GF-D8 (cell line): ENCODE results near the gene PCED1B.
"Not testable (repeated sequence)": the region's sequence is repeated elsewhere in the genome, so short reads cannot be mapped to it uniquely, and the experiment has no call there.

Experiments used
- DNase-seq: peaks from one replicate; lab custom pipeline; 2025; lab: John Stamatoyannopoulos, UW

The PCED1B gene, protein sequence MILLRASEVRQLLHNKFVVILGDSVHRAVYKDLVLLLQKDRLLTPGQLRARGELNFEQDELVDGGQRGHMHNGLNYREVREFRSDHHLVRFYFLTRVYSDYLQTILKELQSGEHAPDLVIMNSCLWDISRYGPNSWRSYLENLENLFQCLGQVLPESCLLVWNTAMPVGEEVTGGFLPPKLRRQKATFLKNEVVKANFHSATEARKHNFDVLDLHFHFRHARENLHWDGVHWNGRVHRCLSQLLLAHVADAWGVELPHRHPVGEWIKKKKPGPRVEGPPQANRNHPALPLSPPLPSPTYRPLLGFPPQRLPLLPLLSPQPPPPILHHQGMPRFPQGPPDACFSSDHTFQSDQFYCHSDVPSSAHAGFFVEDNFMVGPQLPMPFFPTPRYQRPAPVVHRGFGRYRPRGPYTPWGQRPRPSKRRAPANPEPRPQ

DNA sequence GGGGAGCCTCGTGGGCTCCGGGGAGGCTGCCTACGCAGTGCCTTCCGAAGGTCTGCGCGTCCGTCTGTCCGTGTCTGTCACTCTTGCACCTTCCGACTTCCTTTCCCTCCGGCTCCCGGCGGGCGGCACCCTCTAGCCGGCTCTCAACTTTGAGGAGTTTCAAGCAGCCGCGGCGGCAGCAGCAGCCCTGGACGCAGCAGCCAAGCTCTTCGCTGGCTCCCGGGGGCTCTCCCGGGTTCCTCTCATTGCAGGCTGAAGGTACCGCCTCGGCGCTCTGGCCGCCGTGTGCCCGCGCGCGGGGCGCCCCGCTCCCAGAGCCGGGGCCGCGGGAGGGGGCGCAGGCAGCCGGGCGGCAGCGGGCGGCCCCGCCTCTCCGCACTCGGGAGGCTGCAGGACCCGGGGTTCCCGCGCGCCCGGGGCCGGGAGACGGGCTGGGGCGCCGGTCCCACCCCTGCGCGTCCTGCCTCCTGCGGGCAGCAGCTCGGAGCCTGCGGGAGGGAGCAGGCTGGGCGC lies at the start of gene PCED1B, which contains the start of gene AMIGO2:
Gene PCED1B (plus strand): TSS at position 154 of the 513 bp plus-strand sequence. CDS start 155,443 bp downstream, outside the sequence.
Gene AMIGO2 (minus strand): TSS at position 492 of the 513 bp plus-strand sequence. CDS start 957 bp downstream, outside the sequence.
- DNase-seq: no peak

DNA sequence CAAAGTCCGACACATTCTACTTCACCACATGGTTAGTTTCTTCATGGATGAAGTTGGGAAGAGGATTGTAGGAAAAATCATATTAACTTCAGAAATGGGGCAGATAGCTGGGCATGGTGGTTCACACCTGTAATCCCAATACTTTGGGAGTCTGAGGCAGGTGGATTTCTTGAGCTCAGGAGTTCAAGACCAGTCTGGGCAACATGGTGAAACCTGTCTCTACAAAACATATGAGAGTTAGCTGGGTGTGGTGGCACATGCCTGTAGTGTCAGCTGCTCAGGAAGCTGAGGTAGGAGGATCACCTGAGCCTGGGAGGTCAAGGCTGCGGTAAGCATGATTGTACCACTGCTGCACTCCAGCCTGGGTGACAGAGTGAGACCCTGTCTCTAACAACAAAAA lies 49.5 kb upstream of the PCED1B start:
- DNase-seq: no peak

DNA sequence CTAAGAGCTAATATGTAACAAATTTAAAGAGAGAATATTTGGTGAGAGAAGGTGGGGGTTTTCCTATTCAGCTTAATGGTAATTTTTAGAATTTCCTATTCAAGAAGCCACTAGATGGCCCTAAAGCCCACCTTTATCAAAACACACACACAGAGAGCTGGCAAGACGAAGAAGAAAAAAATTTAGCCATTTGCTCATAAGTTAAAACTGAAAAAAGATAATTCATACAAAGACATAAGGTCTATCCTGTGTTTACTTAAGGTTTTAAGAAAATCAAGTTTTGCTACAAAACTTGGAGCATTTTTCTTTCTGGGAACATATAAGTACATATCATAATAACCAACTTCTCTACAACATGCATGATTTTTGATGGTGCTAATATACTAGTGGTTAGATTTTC lies 46.8 kb upstream of the PCED1B start:
- DNase-seq: no peak

DNA sequence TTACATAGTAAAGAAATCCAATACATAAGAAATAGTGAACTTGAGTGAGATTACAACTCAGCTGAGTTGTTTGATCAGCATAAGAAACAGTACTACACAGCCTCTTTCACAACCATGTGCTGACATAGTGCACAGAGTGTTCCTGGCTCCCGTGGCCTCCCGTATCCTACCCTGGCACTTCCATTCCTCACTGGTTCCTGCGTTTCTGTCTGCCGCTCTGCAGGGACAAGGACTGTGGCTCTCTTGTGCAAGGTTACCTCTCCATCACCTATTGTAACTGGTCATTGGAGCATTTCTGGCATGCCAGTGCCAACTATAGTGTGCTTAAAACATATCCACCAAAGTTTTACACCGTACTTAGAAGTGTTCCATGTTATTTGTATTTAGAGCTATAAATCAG lies 46.3 kb upstream of the PCED1B start:
- no peak for DNase-seq

DNA sequence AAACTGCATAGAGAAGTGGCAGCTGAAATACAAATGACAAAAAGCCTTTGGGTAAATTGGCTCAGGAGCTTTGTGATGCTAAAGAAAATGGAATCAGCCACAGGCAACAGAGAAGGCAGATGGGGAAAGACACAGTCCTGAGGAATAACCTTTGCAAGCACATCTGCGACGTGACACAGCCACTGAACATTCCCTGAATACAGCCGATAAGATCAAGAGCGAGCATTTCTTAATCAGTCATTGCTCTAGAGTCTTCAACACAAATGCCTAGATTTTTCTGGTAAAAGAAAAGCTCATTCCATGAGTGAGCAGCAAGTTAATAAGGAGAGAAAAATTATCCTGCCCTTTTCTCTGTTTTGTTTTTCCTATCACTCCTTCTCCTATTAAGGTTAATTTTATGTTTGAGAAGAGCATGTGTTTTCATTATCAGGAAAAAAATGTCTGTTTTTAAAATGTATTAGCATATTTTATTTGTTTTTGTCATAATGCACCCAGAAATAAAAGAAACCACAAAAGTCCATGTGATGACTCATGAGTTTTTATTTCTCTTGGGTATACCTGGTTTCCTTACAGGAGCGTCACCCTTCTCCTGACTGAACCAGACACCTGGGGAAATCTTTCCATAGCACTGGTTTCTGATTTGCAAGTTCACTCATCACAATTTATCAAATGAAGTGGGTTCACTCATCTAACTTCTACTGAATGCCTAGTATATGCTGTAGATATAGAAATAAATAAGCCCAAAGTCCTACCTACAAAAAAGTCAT lies 45.4 kb upstream of the PCED1B start:
- DNase-seq: no peak

DNA sequence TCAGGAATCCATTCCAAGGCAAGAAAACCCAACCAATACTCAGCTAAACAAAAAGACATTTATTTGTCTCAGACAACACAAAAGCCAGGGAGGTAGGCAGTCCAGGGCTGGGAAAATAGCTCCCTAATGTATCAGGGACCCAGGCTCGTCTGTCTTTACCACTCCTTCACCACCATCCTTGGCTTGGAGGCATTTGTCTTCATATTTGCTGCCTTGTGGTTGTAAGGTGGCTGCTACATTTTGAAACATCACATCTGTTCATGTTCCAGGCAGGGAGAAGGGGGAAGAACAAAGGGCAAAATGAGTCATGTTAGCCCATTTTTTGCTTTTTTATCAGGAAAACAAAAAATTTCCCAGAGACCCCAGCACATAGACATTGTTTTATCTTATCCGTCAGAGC lies 44.8 kb upstream of the PCED1B start:
- DNase-seq: no peak

DNA sequence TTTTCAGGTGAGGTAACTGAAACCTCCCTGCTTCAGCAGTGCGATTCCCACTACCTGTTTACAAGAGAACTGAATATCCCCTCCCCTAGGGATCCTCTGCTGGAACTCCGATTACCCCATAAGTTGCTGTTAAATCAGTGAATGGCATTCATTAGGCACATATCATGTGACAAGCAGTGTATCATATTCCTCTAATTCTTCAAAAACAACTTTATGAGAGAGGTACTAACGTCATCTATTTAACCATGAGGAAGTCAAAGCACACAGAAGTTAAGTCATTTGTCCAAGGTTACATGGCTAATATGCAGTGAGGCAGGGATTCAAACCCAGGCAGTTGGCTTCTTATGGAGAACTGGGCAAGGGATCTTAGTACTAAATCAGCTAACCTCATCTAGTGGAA lies 43.9 kb upstream of the PCED1B start:
- no peak for DNase-seq

DNA sequence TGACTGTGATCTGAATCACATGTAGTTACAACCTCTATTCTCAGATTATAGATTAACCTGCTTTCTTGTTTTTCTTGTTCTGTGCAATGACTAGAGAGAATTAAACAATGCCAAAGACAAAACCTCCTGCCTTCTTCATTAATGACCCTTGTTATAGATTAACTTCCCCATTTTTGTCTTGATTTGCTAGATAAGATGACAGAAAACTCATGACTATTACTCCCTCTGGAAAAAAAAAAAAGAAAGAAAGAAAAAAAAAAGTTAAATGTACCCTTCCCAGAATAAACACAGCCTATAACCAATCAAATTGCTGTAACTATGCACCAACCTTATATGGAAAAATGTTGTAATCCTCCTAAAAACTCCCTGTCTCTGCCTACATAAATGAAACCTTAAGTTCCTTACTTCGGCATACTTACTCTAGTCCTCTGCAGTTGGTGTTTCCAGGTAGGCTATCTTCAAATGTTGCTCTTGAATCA lies 41.1 kb upstream of the PCED1B start:
- DNase-seq: no peak

DNA sequence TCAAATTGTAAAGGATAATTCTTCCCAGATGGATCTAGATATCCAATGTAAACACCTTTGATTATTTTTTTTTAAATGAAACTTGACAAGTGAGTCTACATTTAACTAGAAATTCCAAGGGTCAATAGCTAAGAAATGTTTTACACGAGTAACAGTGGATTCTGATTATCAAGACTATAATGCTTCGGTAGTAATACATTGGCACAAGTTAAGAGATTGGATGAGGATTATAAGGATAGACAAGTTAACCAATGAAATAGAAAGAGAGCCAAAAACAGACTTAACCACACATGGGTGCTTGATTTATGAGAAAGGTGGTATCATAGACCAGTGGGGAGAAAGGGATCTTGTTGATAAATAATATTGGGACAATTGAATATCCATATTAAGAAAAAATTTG lies 40.3 kb upstream of the PCED1B start:
- DNase-seq: no peak

DNA sequence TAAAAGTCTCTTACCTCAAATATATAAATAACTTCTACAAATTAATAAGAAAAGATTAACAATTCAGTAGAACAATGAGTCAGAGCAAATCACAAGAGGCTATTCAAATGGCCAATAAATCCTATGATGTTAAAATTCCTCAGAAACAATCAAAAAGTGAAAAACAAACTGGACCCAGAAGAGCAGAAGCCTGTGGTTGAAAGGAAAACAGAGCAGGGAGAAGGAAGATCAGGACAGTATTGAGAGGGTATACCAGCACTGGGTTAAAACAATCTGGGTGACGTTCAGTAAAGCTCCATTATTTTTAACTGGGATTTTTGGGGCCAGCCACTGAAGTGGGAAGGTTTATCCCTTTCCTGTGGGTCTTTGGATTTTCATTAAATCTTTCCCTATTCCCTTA lies 39.7 kb upstream of the PCED1B start:
- DNase-seq: no peak

DNA sequence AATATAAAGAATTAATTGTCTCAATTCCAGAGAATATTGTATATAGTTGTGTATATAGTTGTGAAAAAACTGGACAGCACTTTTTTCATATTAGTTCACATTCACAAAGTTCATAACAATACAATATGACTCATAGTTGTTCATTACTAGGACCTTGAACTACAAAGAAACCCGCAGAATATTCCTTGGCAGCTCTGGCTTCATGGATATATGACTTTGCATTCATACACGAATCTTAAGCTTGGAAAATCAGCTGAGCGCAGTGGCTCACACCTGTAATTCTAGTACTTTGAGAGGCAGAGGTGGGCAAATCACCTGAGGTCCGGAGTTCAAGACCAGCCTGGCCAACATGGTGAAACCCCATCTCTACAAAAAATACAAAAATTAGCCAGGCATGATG lies 38.1 kb upstream of the PCED1B start:
- no peak for DNase-seq

DNA sequence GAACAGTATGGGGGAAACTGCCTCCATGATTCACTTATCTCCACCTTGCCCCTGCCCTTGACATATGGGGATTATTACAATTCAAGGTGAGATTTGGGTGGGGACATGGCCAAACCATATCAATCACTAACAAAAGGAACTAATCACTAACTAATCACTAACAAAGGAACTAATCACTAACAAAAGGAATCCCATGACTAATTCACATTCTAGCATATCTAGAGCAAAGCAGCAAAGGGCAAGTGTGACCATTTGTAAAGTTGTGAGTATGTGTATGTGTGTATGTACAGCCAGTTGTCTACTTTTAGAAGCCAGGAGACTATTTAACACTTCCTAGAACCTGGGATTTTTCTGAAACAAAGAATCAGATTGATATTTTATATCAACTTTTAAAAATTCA lies 30.9 kb upstream of the PCED1B start:
- no peak for DNase-seq

DNA sequence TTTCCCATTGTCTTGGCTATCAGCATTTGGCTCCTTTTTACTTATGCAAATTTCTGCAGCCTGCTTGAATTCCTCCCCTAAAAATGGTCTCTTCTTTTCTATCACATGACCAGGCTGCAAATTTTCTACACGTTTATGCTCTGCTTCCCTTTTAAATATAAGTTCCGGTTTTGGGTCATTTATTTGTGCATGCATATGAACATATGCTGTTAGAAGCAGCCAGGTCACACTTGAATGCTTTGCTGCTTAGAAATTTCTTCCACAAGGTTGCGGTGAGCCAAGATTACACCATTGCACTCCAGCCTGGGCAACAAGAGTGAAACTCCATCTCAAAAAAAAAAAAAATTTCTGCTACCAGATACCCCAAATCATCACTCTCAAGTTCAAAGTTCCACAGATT lies 28.1 kb upstream of the PCED1B start:
- not testable (repeated sequence) for DNase-seq

DNA sequence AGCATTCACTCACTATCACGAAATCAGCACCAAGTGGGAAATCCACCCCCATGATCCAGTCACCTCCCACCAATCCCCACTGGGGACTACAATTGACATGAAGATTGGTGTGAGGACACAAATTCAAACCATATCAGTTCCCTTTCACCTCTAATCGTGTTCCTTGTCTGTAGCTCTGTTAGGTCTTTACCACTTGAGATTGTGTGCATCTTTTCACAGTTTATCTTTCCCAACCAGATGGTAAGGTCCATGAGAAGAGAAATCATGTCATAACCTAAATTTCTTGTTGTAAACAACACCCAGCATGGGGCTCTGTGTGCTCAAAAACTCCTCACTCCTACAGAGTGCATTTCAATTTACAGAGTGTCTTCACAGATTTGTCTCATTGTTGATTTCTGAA lies 27.1 kb upstream of the PCED1B start:
- no peak for DNase-seq

DNA sequence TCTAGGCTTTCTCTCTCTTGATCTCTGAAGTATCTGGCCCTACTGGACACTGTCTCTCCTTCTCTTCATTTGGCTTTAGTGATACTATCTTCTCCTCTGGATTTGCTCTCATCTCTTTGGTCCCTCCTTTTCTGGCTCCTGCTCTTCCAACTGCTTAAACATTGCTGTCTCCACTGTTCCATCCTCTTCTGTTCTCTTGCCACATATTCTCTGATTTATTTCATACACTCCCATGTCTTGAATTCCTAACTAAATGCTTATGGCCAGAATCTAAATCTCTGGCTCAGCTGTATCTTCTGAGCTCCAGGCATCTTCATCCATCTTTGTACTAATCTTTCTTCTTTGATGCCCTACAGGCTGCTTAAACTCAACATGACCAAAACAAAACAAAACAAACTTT lies 25.5 kb upstream of the PCED1B start:
- no peak for DNase-seq

DNA sequence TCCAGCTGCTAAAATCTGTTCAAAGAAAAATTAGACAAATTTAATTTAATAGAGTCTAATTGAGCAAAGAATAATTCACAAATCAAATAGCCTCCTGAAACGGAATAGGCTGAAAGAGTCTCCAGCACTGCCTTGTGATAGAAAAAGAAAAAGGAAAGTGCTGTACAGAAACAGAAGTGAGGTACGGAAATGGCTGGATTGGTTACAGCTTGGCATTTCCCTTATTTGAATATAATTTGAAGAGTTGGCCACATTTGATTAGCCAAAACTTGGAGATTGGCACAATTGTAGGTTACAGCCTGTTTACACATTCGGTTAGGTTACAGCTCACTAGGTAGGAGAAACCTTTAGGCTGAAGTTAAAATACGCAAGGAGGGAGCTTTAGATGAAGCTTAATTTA lies 24.8 kb upstream of the PCED1B start:
- DNase-seq: no peak

DNA sequence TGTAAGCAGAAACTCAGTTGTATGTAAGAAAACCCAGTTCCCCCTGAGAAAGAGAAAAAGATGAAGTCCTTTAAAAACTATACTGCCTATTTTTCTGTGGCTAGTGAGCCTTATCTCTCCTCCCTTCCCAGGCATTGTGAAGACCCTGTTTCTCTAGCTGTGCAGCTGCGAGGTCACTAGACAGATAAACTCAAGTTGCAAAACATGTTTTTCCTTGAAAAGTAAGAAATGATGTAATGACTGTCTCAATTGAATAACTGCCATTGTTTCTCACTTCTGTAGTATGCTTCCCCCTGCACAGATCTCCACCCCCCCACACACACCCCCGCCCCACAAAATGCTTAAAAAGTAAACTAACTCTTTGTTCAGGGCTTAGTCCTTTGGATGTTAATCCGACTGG lies 23.6 kb upstream of the PCED1B start:
- DNase-seq: not testable (repeated sequence)

DNA sequence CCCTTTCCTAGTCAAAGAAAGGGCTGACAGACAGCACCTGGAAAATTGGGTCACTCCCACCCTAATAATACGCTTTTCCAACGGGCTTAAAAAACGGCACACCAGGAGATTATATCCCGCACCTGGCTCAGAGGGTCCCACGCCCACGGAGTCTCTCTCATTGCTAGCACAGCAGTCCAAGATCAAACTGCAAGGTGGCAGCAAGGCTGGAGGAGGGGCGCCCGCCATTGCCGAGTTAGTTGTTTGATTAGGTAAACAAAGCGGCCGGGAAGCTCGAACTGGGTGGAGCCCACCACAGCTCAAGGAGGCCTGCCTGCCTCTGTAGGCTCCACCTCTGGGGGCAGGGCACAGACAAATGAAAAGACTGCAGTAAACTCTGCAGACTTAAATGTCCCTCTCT lies 22.5 kb upstream of the PCED1B start:
- not testable (repeated sequence) for DNase-seq

DNA sequence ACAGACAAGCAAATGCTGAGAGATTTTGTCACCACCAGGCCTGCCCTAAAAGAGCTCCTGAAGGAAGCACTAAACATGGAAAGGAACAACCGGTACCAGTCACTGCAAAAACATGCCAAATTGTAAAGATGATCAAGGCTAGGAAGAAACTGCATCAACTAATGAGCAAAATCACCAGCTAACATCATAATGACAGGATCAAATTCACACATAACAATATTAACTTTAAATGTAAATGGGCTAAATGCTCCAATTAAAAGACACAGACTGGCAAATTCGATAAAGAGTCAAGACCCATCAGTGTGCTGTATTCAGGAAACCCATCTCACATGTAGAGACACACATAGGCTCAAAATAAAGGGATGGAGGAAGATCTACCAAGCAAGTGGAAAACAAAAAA lies 20.8 kb upstream of the PCED1B start:
- DNase-seq: not testable (repeated sequence)

DNA sequence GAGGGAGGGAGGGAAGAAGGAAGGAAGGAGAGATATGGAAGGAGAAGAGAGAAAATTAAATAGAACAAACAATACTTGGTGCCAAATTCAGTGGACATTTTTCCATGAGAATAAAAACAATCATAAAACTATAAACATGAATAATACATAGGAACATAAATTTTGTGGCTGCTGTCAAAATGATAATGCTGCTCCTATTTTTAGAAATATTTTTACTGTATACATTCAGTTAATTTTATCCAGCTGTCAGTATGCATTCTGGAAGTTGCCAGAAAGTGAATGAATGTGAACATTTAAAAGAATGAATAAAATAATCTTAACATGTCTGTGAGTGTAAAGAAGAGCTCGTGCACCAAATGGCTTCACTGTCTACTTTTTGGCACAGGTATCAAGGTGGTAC lies 13.9 kb upstream of the PCED1B start:
- DNase-seq: no peak

DNA sequence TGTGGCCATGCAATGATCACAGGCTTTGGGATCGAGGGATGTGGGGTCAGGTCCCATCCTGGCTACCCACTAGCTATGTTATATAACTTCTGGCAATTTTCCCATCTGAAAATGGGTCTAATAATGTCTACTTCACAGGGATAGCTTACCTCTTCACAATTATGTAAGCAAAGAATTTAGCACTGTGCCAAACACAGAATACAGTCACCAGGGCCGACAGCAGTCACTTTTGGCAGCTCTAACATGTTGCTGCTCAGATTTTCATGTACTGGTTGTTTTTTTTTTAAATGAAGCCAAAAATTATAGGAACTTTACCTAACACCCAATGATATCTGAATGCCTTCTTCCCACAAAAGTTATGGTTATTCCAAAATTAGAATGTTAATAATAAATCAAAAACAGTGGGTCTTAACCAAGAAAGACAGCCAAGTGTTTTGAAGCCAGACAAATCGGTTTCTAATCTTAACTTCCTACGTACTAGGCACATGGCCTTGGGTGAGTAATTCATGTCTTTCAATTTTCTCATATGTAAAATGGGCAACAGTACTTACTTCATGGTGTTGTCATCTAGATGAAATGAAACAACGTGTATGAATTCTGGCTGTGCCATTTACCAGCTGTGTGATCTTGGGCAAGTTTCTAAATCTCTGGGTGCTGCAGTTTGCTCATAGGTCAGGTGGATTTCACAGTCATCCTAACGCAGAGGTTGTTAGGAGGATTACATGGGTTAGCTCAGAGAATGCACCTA lies 13.0 kb upstream of the PCED1B start:
- no peak for DNase-seq

DNA sequence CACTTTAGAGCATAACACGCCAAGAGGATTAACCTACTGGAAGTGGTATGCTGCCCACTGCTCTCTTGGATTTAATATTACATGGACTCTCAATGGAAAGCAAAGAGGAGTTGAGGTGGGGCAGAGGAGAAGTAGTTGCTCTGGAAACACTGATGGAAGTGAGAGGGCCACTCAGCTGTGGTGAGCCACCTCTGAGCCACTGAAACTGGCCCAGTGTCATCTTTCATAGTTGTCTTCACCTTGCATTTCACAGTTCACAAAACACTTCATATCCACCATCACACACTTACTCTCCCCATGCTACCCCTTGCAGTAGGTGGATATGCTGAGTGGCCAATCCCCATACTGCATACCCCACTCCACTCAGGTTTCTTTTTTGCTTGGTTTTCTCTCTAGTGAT lies 12.2 kb upstream of the PCED1B start:
- no peak for DNase-seq
